ENCODE measurements around the gene IFI30. TPM values are rescaled to one million over a fixed set of nuclear protein-coding genes. Genes with fewer than 3 reads are reported as not detected.
A peak's percentile ranks its signal among the peaks of the same experiment; 100 is the strongest.
"Not testable (repeated sequence)": the region's sequence is repeated elsewhere in the genome, so short reads cannot be mapped to it uniquely, and the experiment has no call there.

IFI30 gene
- total RNA-seq, 1 donor from 2014 or later = 43.7 TPM

DNA sequence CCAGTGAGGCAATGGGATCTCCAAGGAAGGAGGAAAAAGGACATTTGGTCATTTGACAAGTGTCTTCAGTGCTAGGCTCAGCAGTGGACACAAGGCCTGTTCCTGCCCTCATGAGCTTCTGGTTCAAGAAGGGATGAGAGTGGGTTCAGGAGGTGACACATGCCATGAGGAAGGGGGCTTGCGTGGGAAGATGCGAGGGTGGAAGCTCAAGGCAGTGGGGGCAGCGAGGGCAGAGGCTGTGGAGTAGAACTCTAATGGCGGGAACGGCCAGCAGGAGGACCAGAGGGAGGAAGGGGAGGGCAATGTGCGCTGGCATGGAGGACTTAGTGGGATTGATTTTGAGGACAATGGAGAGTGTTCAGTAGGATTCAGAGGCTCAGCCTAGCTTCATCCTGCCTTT, 17.3 kb upstream of the IFI30 start:
- Histone ChIP-seq H3K4me3 (no peak overlapping the region), H3K4me1 (peaks cover 70% of the 10 kb centered on the region)
- DNase-seq (ENCODE audit: extremely low spot score in 2 of 2) = no peak

GRCh38 chr19:18156841-18157464, 16.7 kb upstream of the IFI30 start:
- peaks cover 0 to 2% of the 10 kb centered on the region in 2 donors for H3K36me3 ChIP-seq
- peaks cover 70% of the 10 kb centered on the region for H3K4me1 ChIP-seq
- H3K4me3 ChIP-seq = peak overlapping the region in 1 of 2 donors; percentile 16
- no peak for DNase-seq (ENCODE audit: extremely low spot score in 2 of 2)
- TF ChIP-seq CTCF (IDR thresholded peaks at IDR 0.05) (no peak), POLR2AphosphoS5 (IDR thresholded peaks at IDR 0.05; ENCODE audit: insufficient read depth in 1 of 2, low read depth in 1 of 2) (peak; percentile 30 to 45)
- H3K27ac ChIP-seq = peak overlapping the region; percentile 76
- H3K27me3 ChIP-seq = no peaks in the 10 kb centered on the region
- intact Hi-C loops (cut with DNase I) = no loop called here
- H3K9me3 ChIP-seq = no peaks in the 10 kb centered on the region

More for the DNA sequence above, 17.3 kb upstream of the IFI30 start:
- no peak for TF ChIP-seq CTCF (IDR thresholded peaks at IDR 0.05)
- no peak for TF ChIP-seq POLR2AphosphoS5 (IDR thresholded peaks at IDR 0.05; ENCODE audit: insufficient read depth in 1 of 2, low read depth in 1 of 2)
- no peak for TF ChIP-seq POLR2A (IDR thresholded peaks at IDR 0.05)
- H3K36me3 ChIP-seq = no peaks in the 10 kb centered on the region
- no peaks in the 10 kb centered on the region for H3K9me3 ChIP-seq
- intact Hi-C loops (cut with DNase I) = no loop called here
- H3K27me3 ChIP-seq = no peaks in the 10 kb centered on the region
- peak overlapping the region; percentile 76 for H3K27ac ChIP-seq

DNA sequence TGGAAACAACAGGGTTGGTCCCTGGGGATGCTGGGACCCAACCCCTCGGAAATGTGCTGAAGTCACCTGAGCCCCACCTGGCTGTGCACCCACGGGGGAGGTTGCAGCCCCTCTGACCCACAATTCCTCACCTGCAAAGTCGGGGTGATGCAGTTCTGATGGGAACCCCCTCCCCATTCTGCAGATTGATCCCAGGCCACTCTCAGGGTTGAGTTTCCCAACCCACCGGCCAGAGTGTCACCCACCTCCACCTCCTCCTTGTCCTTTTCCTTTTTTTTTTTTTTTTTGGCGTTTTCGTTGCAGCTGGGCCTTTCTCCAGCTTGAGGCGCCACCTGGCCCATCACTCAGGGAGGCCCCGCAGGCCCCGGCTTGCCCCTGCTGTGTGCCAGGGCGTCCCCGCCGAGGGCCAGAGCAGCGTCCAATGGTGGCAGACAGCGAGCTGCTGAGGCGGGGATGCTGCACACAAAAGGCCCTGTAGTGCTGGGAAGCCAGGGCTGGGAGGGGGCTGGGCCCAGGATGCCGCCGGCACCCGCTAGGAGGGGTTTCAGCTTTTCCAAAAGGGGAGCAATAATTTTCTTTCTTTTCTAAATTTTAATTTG, 16.0 kb upstream of the IFI30 start:
- H3K4me1 ChIP-seq = peaks cover 67% of the 10 kb centered on the region
- H3K27ac ChIP-seq = peak overlapping the region; percentile 76
- intact Hi-C loops (cut with DNase I) = no loop called here

GRCh38 chr19:18158467-18158866, 15.1 kb upstream of the IFI30 start:
- intact Hi-C loops (cut with DNase I) = no loop called here
- Histone ChIP-seq H3K36me3 (peaks cover 0 to 17% of the 10 kb centered on the region in 2 donors), H3K27ac (peak overlapping the region; percentile 76), H3K9me3 (no peaks in the 10 kb centered on the region), H3K4me3 (no peak overlapping the region), H3K4me1 (peaks cover 66% of the 10 kb centered on the region), H3K27me3 (no peaks in the 10 kb centered on the region)
- TF ChIP-seq POLR2AphosphoS5 (IDR thresholded peaks at IDR 0.05; ENCODE audit: insufficient read depth in 1 of 2, low read depth in 1 of 2) = no peak
- no peak for TF ChIP-seq CTCF (IDR thresholded peaks at IDR 0.05)
- no peak for TF ChIP-seq POLR2A (IDR thresholded peaks at IDR 0.05)
- DNase-seq (ENCODE audit: extremely low spot score in 2 of 2) = no peak

More for the DNA sequence above, 16.0 kb upstream of the IFI30 start:
- DNase-seq (ENCODE audit: extremely low spot score in 2 of 2) = no peak
- no peaks in the 10 kb centered on the region for H3K27me3 ChIP-seq
- peak in 1 of 2 donors; percentile 21 for TF ChIP-seq POLR2AphosphoS5 (IDR thresholded peaks at IDR 0.05; ENCODE audit: insufficient read depth in 1 of 2, low read depth in 1 of 2)
- TF ChIP-seq CTCF (IDR thresholded peaks at IDR 0.05) = no peak
- TF ChIP-seq POLR2A (IDR thresholded peaks at IDR 0.05) = no peak
- H3K36me3 ChIP-seq = peaks cover 0 to 8% of the 10 kb centered on the region in 2 donors
- H3K4me3 ChIP-seq = peak overlapping the region in 1 of 2 donors; percentile 16
- no peaks in the 10 kb centered on the region for H3K9me3 ChIP-seq

GRCh38 chr19:18159059-18159616, 14.5 kb upstream of the IFI30 start:
- Histone ChIP-seq H3K4me1 (peaks cover 59% of the 10 kb centered on the region), H3K36me3 (peaks cover 0 to 22% of the 10 kb centered on the region in 2 donors)
- DNase-seq (ENCODE audit: extremely low spot score in 2 of 2); H3K27me3 ChIP-seq; intact Hi-C loops (cut with DNase I); H3K4me3 ChIP-seq; H3K27ac ChIP-seq; H3K9me3 ChIP-seq: not testable (repeated sequence)
